Middle frontal gyrus (tissue), 1 donor: ENCODE measurements around the gene NAA38.

Source experiments
- DNase-seq: peaks from one replicate; pipeline ENCODE4 v3.0.0-alpha.2; 2015; ENCODE audit warnings: low spot score; ENCODE audit errors: extremely low spot score

The NAA38 gene

GRCh38 chr17:7841396-7841914, 15.9 kb downstream of the NAA38 start:
- peak; percentile 66 for DNase-seq

GRCh38 chr17:7840875-7841274, 16.5 kb downstream of the NAA38 start:
- DNase-seq: no peak

- no peak for DNase-seq
These were observed 16.9 kb downstream of the NAA38 start for GRCh38 chr17:7840441-7840840.

GRCh38 chr17:7839876-7840261, 17.5 kb downstream of the NAA38 start:
- no peak for DNase-seq

- DNase-seq: no peak
These were observed 18.0 kb downstream of the NAA38 start for GRCh38 chr17:7839190-7839875.

GRCh38 chr17:7838090-7839075, 19.0 kb downstream of the NAA38 start:
- no peak for DNase-seq

- DNase-seq: no peak
These were observed 19.8 kb downstream of the NAA38 start for GRCh38 chr17:7837408-7838088.

GRCh38 chr17:7836596-7837407, 20.6 kb downstream of the NAA38 start:
- DNase-seq: no peak

GRCh38 chr17:7835814-7836595, 21.4 kb downstream of the NAA38 start:
- peak; percentile 52 for DNase-seq

GRCh38 chr17:7834957-7835813, 22.2 kb downstream of the NAA38 start:
- peak; percentile 96 for DNase-seq

GRCh38 chr17:7834542-7834956, 22.8 kb downstream of the NAA38 start:
- peak; percentile 2 for DNase-seq

GRCh38 chr17:7833795-7834541, 23.4 kb downstream of the NAA38 start, which contains the start of gene KDM6B:
Gene KDM6B, plus strand, starts transcription at chr17:7834217. Its CDS starts 11,338 bp downstream, at chr17:7845555.
- peak; percentile 72 for DNase-seq

GRCh38 chr17:7833011-7833794, 24.2 kb downstream of the NAA38 start:
- DNase-seq: no peak

GRCh38 chr17:7832431-7832830, 24.9 kb downstream of the NAA38 start:
- DNase-seq: no peak

- DNase-seq: no peak
These were observed 26.1 kb downstream of the NAA38 start for GRCh38 chr17:7831233-7831632.

- DNase-seq: no peak
These were observed 26.7 kb downstream of the NAA38 start for GRCh38 chr17:7830616-7831015.
